Naive thymus-derived CD4-positive, alpha-beta T cell (primary cell): Measurements from ENCODE around the gene CAMTA2. TPM values are rescaled to one million over a fixed set of nuclear protein-coding genes. Genes with fewer than 3 reads are reported as not detected.

ENCODE experiments used
- ATAC-seq: fragments of 150-1000 bp; cut with Tn5 transposase; 2 replicates; pipeline ENCODE4 v1.10.0; 2021; ENCODE audit warnings: mild to moderate bottlenecking, moderate library complexity
- CTCF ChIA-PET: fragments of 350-600 bp; sonication (Branson Sonifier 250); formaldehyde crosslinking; loops from one replicate; lab custom pipeline; 2021; ENCODE audit warnings: antibody characterized with exemption; lab: Charles Lee
- POLR2A ChIA-PET: fragments of 350-600 bp; sonication (Branson Sonifier 250); formaldehyde crosslinking; loops from one replicate; lab custom pipeline; 2021; ENCODE audit warnings: antibody characterized with exemption, inconsistent platforms; lab: Charles Lee
- DNase-seq, 9 donors: peaks; one replicate each; pipeline versions ENCODE4 v3.0.0 to v3.0.0-alpha.2; 2020 to 2022; ENCODE audit warnings: mixed read lengths in 1 of 9
- H3K27ac ChIP-seq: one replicate; pipeline ENCODE4 v1.7.0; 2013; ENCODE audit warnings: mild to moderate bottlenecking, low read depth, low read length, moderate library complexity
- H3K27me3 ChIP-seq, 2 donors: one replicate each; pipeline ENCODE4 v1.7.0; 2013; ENCODE audit warnings: low read length in 2 of 2, mild to moderate bottlenecking in 2 of 2, moderate library complexity in 2 of 2; ENCODE audit not compliant: control insufficient read depth in 2 of 2, insufficient read depth in 2 of 2
- H3K36me3 ChIP-seq, 3 experiments: 1 replicate in 2 of 3; 2 replicates in 1 of 3; pipeline ENCODE4 v1.7.0; 2013; ENCODE audit warnings: low read length in 3 of 3, mild to moderate bottlenecking in 3 of 3, moderate library complexity in 1 of 3; ENCODE audit not compliant: insufficient read depth in 3 of 3, control insufficient read depth in 2 of 3
- H3K4me1 ChIP-seq, 2 donors: one replicate each; pipeline ENCODE4 v1.7.0; 2013; ENCODE audit warnings: low read length in 2 of 2, mild to moderate bottlenecking in 2 of 2, moderate library complexity in 1 of 2; ENCODE audit not compliant: control insufficient read depth in 2 of 2, insufficient read depth in 2 of 2
- H3K4me3 ChIP-seq: 2 replicates; pipeline ENCODE4 v1.7.0; 2013; ENCODE audit warnings: mild to moderate bottlenecking, low read length
- H3K9me3 ChIP-seq, 3 experiments: 1 replicate in 2 of 3; 2 replicates in 1 of 3; pipeline ENCODE4 v1.7.0; 2013; ENCODE audit warnings: low read length in 3 of 3; ENCODE audit not compliant: control insufficient read depth in 2 of 3
- H3K27ac Mint-ChIP-seq, 9 donors: one replicate each; pipeline ENCODE4 v1.8.0; 2020 to 2022; ENCODE audit warnings: mixed read lengths in 9 of 9, mild to moderate bottlenecking in 8 of 9, moderate library complexity in 5 of 9, inconsistent platforms in 2 of 9
- H3K27me3 Mint-ChIP-seq, 5 donors: one replicate each; pipeline ENCODE4 v1.8.0; 2021 to 2022; ENCODE audit warnings: mixed read lengths in 5 of 5, mild to moderate bottlenecking in 1 of 5
- H3K36me3 Mint-ChIP-seq, 5 donors: one replicate each; pipeline ENCODE4 v1.8.0; 2020 to 2022; ENCODE audit warnings: mixed read lengths in 5 of 5, mild to moderate bottlenecking in 3 of 5, inconsistent platforms in 1 of 5
- H3K4me1 Mint-ChIP-seq, 7 donors: one replicate each; pipeline ENCODE4 v1.8.0; 2020 to 2022; ENCODE audit warnings: mixed read lengths in 7 of 7, mild to moderate bottlenecking in 3 of 7, inconsistent platforms in 1 of 7
- H3K4me3 Mint-ChIP-seq, 10 donors: one replicate each; pipeline ENCODE4 v1.8.0; 2020 to 2022; ENCODE audit warnings: mild to moderate bottlenecking in 10 of 10, mixed read lengths in 10 of 10, moderate library complexity in 6 of 10, inconsistent platforms in 2 of 10
- H3K9me3 Mint-ChIP-seq, 11 donors: one replicate each; pipeline ENCODE4 v1.8.0; 2020 to 2022; ENCODE audit warnings: mixed read lengths in 11 of 11, mild to moderate bottlenecking in 4 of 11, inconsistent platforms in 1 of 11, moderate library complexity in 1 of 11
- intact Hi-C, 2 donors: fragments of 100-400 bp; cut with micrococcal nuclease; formaldehyde crosslinking; loops; one replicate each; pipeline ENCODE4 v1.15.1; 2023
- polyA plus RNA-seq, 2 donors: library from polyadenylated mRNA; unstranded; fragments of 300-500 nt; fragmentation: Illumina TruSeq; gene quantifications; one replicate each; pipeline ENCODE4 v1.2.3, GENCODE V29; 2021
- total RNA-seq, 6 experiments: library from RNA in 5 of 6; stranded (reverse) in 5 of 6; gene quantifications; 1 replicate in 5 of 6; 2 replicates in 1 of 6; pipeline ENCODE4 v1.2.3 and lab custom pipeline; 2021 to 2026

CAMTA2 gene
- total and polyA plus RNA-seq, 7 experiments from 2014 or later: 9.7 to 90.0 (median 61.1) TPM

GRCh38 chr17:4953451-4953961 is 34.0 kb downstream of the CAMTA2 start:
- Histone ChIP-seq H3K4me3 (no peak overlapping the region), H3K9me3 (no peaks in the 10 kb centered on the region), H3K27me3 (no peaks in the 10 kb centered on the region), H3K4me1 (peaks cover 7% of the 10 kb centered on the region in 2 donors), H3K27ac (no peak overlapping the region), H3K36me3 (no peaks in the 10 kb centered on the region)
- peaks cover 0 to 5% (median 0%) of the 10 kb centered on the region in 5 donors for H3K36me3 Mint-ChIP-seq
- ChIA-PET CTCF (interaction anchor here (0.7 to 1.3 kb wide), 2 partner anchors 45 to 179 kb away, joined by 3 to 5 read pairs; no protein-coding TSS in a partner anchor), POLR2A (interaction anchor here (1.0 to 13.0 kb wide), 6 partner anchors 8 to 44 kb away, joined by 3 to 278 read pairs (median 4); partner anchors contain the start of genes INCA1, KIF1C, RNF167 and SLC25A11)
- no peak overlapping the region for H3K4me3 Mint-ChIP-seq
- no peak for DNase-seq
- no peaks in the 10 kb centered on the region for H3K9me3 Mint-ChIP-seq
- no peaks in the 10 kb centered on the region for H3K27me3 Mint-ChIP-seq
- intact Hi-C loops: no loop called here
- ATAC-seq: no peak
- peaks cover 12 to 36% (median 24%) of the 10 kb centered on the region in 7 donors for H3K4me1 Mint-ChIP-seq
- H3K27ac Mint-ChIP-seq: no peak overlapping the region

- peak overlapping the region in 9 of 10 donors; percentile 21 to 100 (median 75) for H3K4me3 Mint-ChIP-seq
- DNase-seq: no peak
- Histone ChIP-seq H3K27ac (no peak overlapping the region), H3K9me3 (no peaks in the 10 kb centered on the region), H3K4me1 (peaks cover 7 to 10% of the 10 kb centered on the region in 2 donors), H3K4me3 (no peak overlapping the region), H3K27me3 (no peaks in the 10 kb centered on the region), H3K36me3 (peaks cover 0 to 12% (median 5%) of the 10 kb centered on the region in 3 experiments)
- ChIA-PET POLR2A (interaction anchor here (0.8 to 13.0 kb wide), 6 partner anchors 8 to 77 kb away, joined by 3 to 278 read pairs (median 4); partner anchors contain the start of genes RNF167, SLC25A11 and SPAG7), CTCF (interaction anchor here (0.8 to 2.3 kb wide), 4 partner anchors 9 to 15 kb away, joined by 3 to 6 read pairs (median 4); partner anchors contain the start of gene SPAG7)
- peak overlapping the region in 6 of 9 donors; percentile 58 to 93 (median 78) for H3K27ac Mint-ChIP-seq
- peaks cover 18 to 33% (median 26%) of the 10 kb centered on the region in 7 donors for H3K4me1 Mint-ChIP-seq
- ATAC-seq: no peak
- H3K36me3 Mint-ChIP-seq: peaks cover 5 to 12% (median 6%) of the 10 kb centered on the region in 5 donors
- H3K27me3 Mint-ChIP-seq: no peaks in the 10 kb centered on the region
- peaks cover 0 to 4% (median 0%) of the 10 kb centered on the region in 11 donors for H3K9me3 Mint-ChIP-seq
- intact Hi-C loops: no loop called here
These were observed 36.0 kb downstream of the CAMTA2 start for GRCh38 chr17:4951486-4951885.

- Mint-ChIP-seq H3K4me3 (peak within 1 kb of the TSS; percentile 74 to 100 (median 85)), H3K27ac (peak within 1 kb of the TSS; percentile 70 to 93 (median 79)), H3K4me1 (peaks cover 18 to 32% (median 26%) of the 10 kb centered on the region in 7 donors), H3K27me3 (no peaks in the 10 kb centered on the region), H3K9me3 (peaks cover 0 to 5% (median 0%) of the 10 kb centered on the region in 11 donors), H3K36me3 (peaks cover 5 to 18% (median 11%) of the 10 kb centered on the region in 5 donors)
- peaks cover 0 to 18% (median 9%) of the 10 kb centered on the region in 3 experiments for H3K36me3 ChIP-seq
- H3K4me3 ChIP-seq: peak within 1 kb of the TSS; percentile 43
- ATAC-seq (no peak), DNase-seq (no peak)
- H3K4me1 ChIP-seq: peaks cover 9 to 16% of the 10 kb centered on the region in 2 donors
- H3K27ac ChIP-seq: peak within 1 kb of the TSS; percentile 89
- intact Hi-C loops: no loop called here
- CTCF ChIA-PET: interaction anchor here (1.6 to 2.3 kb wide), 2 partner anchors 11 to 16 kb away, joined by 5 to 6 read pairs; partner anchors contain the start of gene SPAG7
- no peaks in the 10 kb centered on the region for H3K9me3 ChIP-seq
- POLR2A ChIA-PET: interaction anchor here (0.6 to 13.0 kb wide), 7 partner anchors 9 to 77 kb away, joined by 3 to 278 read pairs (median 4); partner anchors contain the start of genes RNF167, SLC25A11 and SPAG7
- H3K27me3 ChIP-seq: no peaks in the 10 kb centered on the region
These were observed 36.7 kb downstream of the CAMTA2 start, which contains the start of gene ENO3 for GRCh38 chr17:4950746-4951204. ENO3 (plus strand) TSS chr17:4951119; CDS start chr17:4951830, 711 bp downstream.

- ATAC-seq: peak; percentile 10
- Mint-ChIP-seq H3K27me3 (peaks cover 0 to 2% (median 0%) of the 10 kb centered on the region in 5 donors), H3K4me3 (peak overlapping the region; percentile 74 to 100 (median 85)), H3K36me3 (peaks cover 5 to 24% (median 16%) of the 10 kb centered on the region in 5 donors), H3K4me1 (peaks cover 24 to 37% (median 31%) of the 10 kb centered on the region in 7 donors), H3K9me3 (peaks cover 0 to 5% (median 0%) of the 10 kb centered on the region in 11 donors), H3K27ac (peak overlapping the region; percentile 70 to 93 (median 79))
- H3K9me3 ChIP-seq: no peaks in the 10 kb centered on the region
- peaks cover 14 to 22% of the 10 kb centered on the region in 2 donors for H3K4me1 ChIP-seq
- H3K27ac ChIP-seq: peak overlapping the region; percentile 89
- peaks cover 4 to 24% (median 12%) of the 10 kb centered on the region in 3 experiments for H3K36me3 ChIP-seq
- H3K4me3 ChIP-seq: peak overlapping the region; percentile 43
- no peaks in the 10 kb centered on the region for H3K27me3 ChIP-seq
- intact Hi-C loops: no loop called here
- DNase-seq: peak in 3 of 9 donors; percentile 25 to 33 (median 31)
- POLR2A ChIA-PET: interaction anchor here (0.7 to 13.0 kb wide), 6 partner anchors 9 to 78 kb away, joined by 3 to 278 read pairs (median 4); partner anchors contain the start of genes RNF167, SLC25A11 and SPAG7
- CTCF ChIA-PET: interaction anchor here (0.6 to 2.3 kb wide), 2 partner anchors 12 to 99 kb away, joined by 3 to 5 read pairs; no protein-coding TSS in a partner anchor
These were observed 37.3 kb downstream of the CAMTA2 start for GRCh38 chr17:4950075-4950745.

GRCh38 chr17:4949321-4950074 is 38.0 kb downstream of the CAMTA2 start:
- ATAC-seq (peak; percentile 62), DNase-seq (peak; percentile 59 to 82 (median 79))
- POLR2A ChIA-PET: interaction anchor here (0.6 to 13.0 kb wide), 13 partner anchors 11 to 241 kb away, joined by 3 to 278 read pairs (median 7); partner anchors contain the start of genes C17orf107, CAMTA2, RNF167 and SLC25A11
- Mint-ChIP-seq H3K4me3 (peak overlapping the region; percentile 83 to 100 (median 96)), H3K9me3 (peaks cover 0 to 5% (median 0%) of the 10 kb centered on the region in 11 donors), H3K4me1 (peaks cover 31 to 45% (median 38%) of the 10 kb centered on the region in 7 donors), H3K27ac (peak overlapping the region; percentile 83 to 98 (median 88)), H3K36me3 (peaks cover 5 to 31% (median 18%) of the 10 kb centered on the region in 5 donors), H3K27me3 (peaks cover 0 to 2% (median 0%) of the 10 kb centered on the region in 5 donors)
- CTCF ChIA-PET: interaction anchor here (0.6 to 2.3 kb wide), 4 partner anchors 10 to 100 kb away, joined by 3 to 12 read pairs (median 4); partner anchors contain the start of genes RNF167, SLC25A11 and SPAG7
- Histone ChIP-seq H3K27me3 (no peaks in the 10 kb centered on the region), H3K9me3 (no peaks in the 10 kb centered on the region), H3K4me3 (peak overlapping the region; percentile 98), H3K4me1 (peaks cover 21 to 29% of the 10 kb centered on the region in 2 donors), H3K27ac (peak overlapping the region; percentile 89), H3K36me3 (peaks cover 5 to 31% (median 16%) of the 10 kb centered on the region in 3 experiments)
- intact Hi-C loops: loop anchor here (1.0 to 10.0 kb wide), 11 partner anchors 18 to 1705 kb away; partner anchors contain the start of genes INCA1 (in 2 of the 2), KIF1C (in 2 of the 2), NUP88 (in 2 of the 2) and ZNF594 (in 2 of the 2)
